HepG2 (cell line): ENCODE results near the gene VPS4A. TPM values are rescaled to one million over a fixed set of nuclear protein-coding genes. Genes with fewer than 3 reads are reported as not detected.

Source experiments
- ARID5B ChIP-seq: IDR thresholded peaks from 2 replicates; pipeline ENCODE4 v1.4.0; 2020; ENCODE audit warnings: mild to moderate bottlenecking, missing genetic modification reagents
- E2F5 ChIP-seq: sonication (generic); formaldehyde crosslinking; conservative IDR thresholded peaks from 2 replicates; pipeline ENCODE4 v1.4.0; 2020; ENCODE audit warnings: missing genetic modification reagents
- FOXO1 ChIP-seq: sonication (generic); formaldehyde crosslinking; IDR thresholded peaks from 2 replicates; pipeline ENCODE4 v1.4.0; 2020; ENCODE audit warnings: missing genetic modification reagents
- HNRNPUL1 ChIP-seq: fragments of 200-400 bp; formaldehyde crosslinking; IDR thresholded peaks from 2 replicates; pipeline ENCODE4 v1.6.1; 2017; ENCODE audit warnings: low read depth, mild to moderate bottlenecking, low read length, moderate library complexity
- HOXA3 ChIP-seq: sonication (generic); formaldehyde crosslinking; IDR thresholded peaks from 2 replicates; pipeline ENCODE4 v1.5.0; 2020; ENCODE audit warnings: missing genetic modification reagents
- JUN ChIP-seq: sonication (generic); formaldehyde crosslinking; IDR thresholded peaks from 2 replicates; pipeline ENCODE4 v1.4.0; 2020; ENCODE audit warnings: mild to moderate bottlenecking, missing genetic modification reagents
- KAT2B ChIP-seq: fragments of 150-350 bp; IDR thresholded peaks from 2 replicates; pipeline ENCODE4 v1.6.1; 2014; ENCODE audit warnings: low read depth, low read length, borderline replicate concordance
- MAF1 ChIP-seq: sonication (generic); formaldehyde crosslinking; IDR thresholded peaks from 2 replicates; pipeline ENCODE4 v1.5.0; 2020; ENCODE audit warnings: missing genetic modification reagents, borderline replicate concordance
- MTERF4 ChIP-seq: sonication (generic); formaldehyde crosslinking; IDR thresholded peaks from 2 replicates; pipeline ENCODE4 v1.8.0; 2023; ENCODE audit warnings: mild to moderate bottlenecking, missing genetic modification reagents
- RARA ChIP-seq: IDR thresholded peaks from 2 replicates; pipeline ENCODE4 v1.6.1; 2016; ENCODE audit warnings: missing genetic modification reagents, missing compliant biosample characterization
- REXO4 ChIP-seq: sonication (generic); formaldehyde crosslinking; IDR thresholded peaks from 2 replicates; pipeline ENCODE4 v1.8.0; 2022; ENCODE audit warnings: missing genetic modification reagents, mild to moderate bottlenecking, borderline replicate concordance
- RXRA ChIP-seq: sonication (generic); formaldehyde crosslinking; IDR thresholded peaks from 2 replicates; pipeline ENCODE4 v1.5.1; 2020; ENCODE audit warnings: missing genetic modification reagents
- SAFB2 ChIP-seq: sonication (generic); formaldehyde crosslinking; IDR thresholded peaks from 2 replicates; pipeline ENCODE4 v1.5.1; 2020; ENCODE audit warnings: missing genetic modification reagents, low read depth, mild to moderate bottlenecking, borderline replicate concordance
- SKIL ChIP-seq: sonication (generic); formaldehyde crosslinking; IDR thresholded peaks from 2 replicates; pipeline ENCODE4 v1.8.0; 2022; ENCODE audit warnings: missing genetic modification reagents, mild to moderate bottlenecking, moderate library complexity, borderline replicate concordance
- SMARCC2 ChIP-seq: fragments of 450-650 bp; IDR thresholded peaks from 2 replicates; pipeline ENCODE4 v1.6.1; 2017; ENCODE audit warnings: antibody characterized with exemption, mild to moderate bottlenecking
- SOX13 ChIP-seq, 3 experiments: fragments of 450-650 bp in 1 of 3; sonication (generic) in 1 of 3; formaldehyde crosslinking in 1 of 3; IDR thresholded peaks in 2 of 3; conservative IDR thresholded peaks in 1 of 3; 2 replicates each; pipeline versions ENCODE4 v1.5.0 to v1.6.1; 2016 to 2020; ENCODE audit warnings: antibody characterized with exemption in 1 of 3, mild to moderate bottlenecking in 1 of 3, missing compliant biosample characterization in 1 of 3, missing genetic modification reagents in 1 of 3, moderate library complexity in 1 of 3
- SRSF1 ChIP-seq: fragments of 200-400 bp; formaldehyde crosslinking; optimal IDR thresholded peaks from 2 replicates; pipeline ENCODE3; 2017; ENCODE audit warnings: mild to moderate bottlenecking, low read depth, low read length, moderate library complexity
- SYNCRIP ChIP-seq: fragments of 200-400 bp; formaldehyde crosslinking; IDR thresholded peaks from 2 replicates; pipeline ENCODE4 v1.6.1; 2018; ENCODE audit warnings: mild to moderate bottlenecking, low read depth, low read length; ENCODE audit not compliant: insufficient read depth
- ZNF124 ChIP-seq: sonication (generic); formaldehyde crosslinking; IDR thresholded peaks from 2 replicates; pipeline ENCODE4 v1.4.0; 2020; ENCODE audit warnings: missing genetic modification reagents
- ZNF543 ChIP-seq: sonication (generic); formaldehyde crosslinking; IDR thresholded peaks from 2 replicates; pipeline ENCODE4 v1.4.0; 2020; ENCODE audit warnings: mild to moderate bottlenecking, missing genetic modification reagents
- ZNF672 ChIP-seq: sonication (generic); formaldehyde crosslinking; IDR thresholded peaks from 2 replicates; pipeline ENCODE4 v1.8.1; 2022; ENCODE audit warnings: missing genetic modification reagents
- ZNF772 ChIP-seq: sonication (generic); formaldehyde crosslinking; IDR thresholded peaks from 2 replicates; pipeline ENCODE4 v1.5.0; 2020; ENCODE audit warnings: mild to moderate bottlenecking, missing genetic modification reagents
- polyA plus RNA-seq, 8 experiments: library from polyadenylated mRNA; depleted of rRNA in 3 of 8; stranded (reverse) in 7 of 8; unstranded in 1 of 8; fragments of >200 nt; fragmentation: Illumina TruSeq in 4 of 8; extraction: Trizol in 4 of 8; gene quantifications; 2 replicates each; pipeline versions ENCODE4 v1.2.1 to v1.2.3, GENCODE V29; 2011 to 2016; ENCODE audit warnings: low read depth in 4 of 8, missing spikeins in 1 of 8, mixed read lengths in 1 of 8; ENCODE audit not compliant: insufficient read depth in 1 of 8
- total RNA-seq, 5 experiments: library from RNA; depleted of rRNA; stranded (reverse); fragments of >200 nt; fragmentation: Illumina TruSeq; extraction: Trizol; gene quantifications; 2 replicates each; pipeline ENCODE4 v1.2.3, GENCODE V29; 2016; ENCODE audit warnings: low read depth in 1 of 5

The VPS4A gene
- total and polyA plus RNA-seq, 2 of the 13 experiments (the other 11 are each of a cell fraction or from before 2014, with no cell fraction given), result 13.2 to 27.9 TPM

GRCh38 chr16:69326172-69326873 is 15.2 kb downstream of the VPS4A start (continued):
- TF ChIP-seq RARA (CRISPR knock-in tag), result peak; percentile 73
- peak; percentile 70; the same call in 1 of the 2 replicates for TF ChIP-seq FOXO1 (CRISPR knock-in tag)
- 0 out of 2 replicates have a peak, but pooled peaks have one; percentile 35 for TF ChIP-seq SKIL (CRISPR knock-in tag)
- TF ChIP-seq JUN, result 0 out of 2 replicates have a peak, but pooled peaks have one; percentile 49
- TF ChIP-seq MAF1 (CRISPR knock-in tag), result no peak
- TF ChIP-seq REXO4 (CRISPR knock-in tag), result no peak
- TF ChIP-seq ARID5B (CRISPR knock-in tag), result peak; percentile 83
- 0 out of 2 replicates have a peak, but pooled peaks have one; percentile 43 for TF ChIP-seq ZNF772 (CRISPR knock-in tag)
- peak; percentile 77; the same call in 1 of the 2 replicates for TF ChIP-seq RXRA (CRISPR knock-in tag)
- 0 out of 2 replicates have a peak, but pooled peaks have one; percentile 7 for TF ChIP-seq SAFB2 (CRISPR knock-in tag)
- no peak for TF ChIP-seq ZNF543
- TF ChIP-seq HOXA3 (CRISPR knock-in tag), result peak; percentile 89
- TF ChIP-seq SYNCRIP, result no peak
- TF ChIP-seq ZNF672 (CRISPR knock-in tag), result no peak
- no peak for TF ChIP-seq SMARCC2
- no peak for TF ChIP-seq KAT2B
- TF ChIP-seq SRSF1, result no peak
- TF ChIP-seq HNRNPUL1, result no peak
- no peak for TF ChIP-seq E2F5 (CRISPR knock-in tag)
- TF ChIP-seq ZNF124 (CRISPR knock-in tag), result peak; percentile 83; the same call in 1 of the 2 replicates
- TF ChIP-seq SOX13 (IDR thresholded peaks at IDR 0.05), result no peak
- TF ChIP-seq SOX13 (CRISPR knock-in tag; conservative IDR thresholded peaks at IDR 0.05 in 1 of 2, IDR thresholded peaks at IDR 0.05 in 1 of 2), result peak in 1 of 2 experiments; percentile 61; a peak in 2 of 4 replicates
- peak; percentile 65; the same call in 1 of the 2 replicates for TF ChIP-seq MTERF4
